ENCODE measurements around the gene MYL11. TPM values are rescaled to one million over a fixed set of nuclear protein-coding genes. Genes with fewer than 3 reads are reported as not detected.

Gene MYL11
- total RNA-seq = not detected in 2 replicates

GRCh38 chr16:30374538-30374937 lies at the start of gene MYL11:
MYL11 (plus strand) TSS chr16:30374802; CDS start chr16:30374858, 56 bp downstream.

GRCh38 chr16:30355144-30355953 lies 19.3 kb upstream of the MYL11 start, which contains the start of gene CD2BP2:
CD2BP2 (minus strand) TSS chr16:30355308; CDS start chr16:30354681, 627 bp downstream.

GRCh38 chr16:30370456-30371247 lies 4.0 kb upstream of the MYL11 start, which contains the start of gene TBC1D10B:
TBC1D10B (minus strand) TSS chr16:30370494; CDS start chr16:30370183, 311 bp downstream.

GRCh38 chr16:30382111-30382881 lies 7.7 kb downstream of the MYL11 start, which contains the start of gene SEPTIN1:
SEPTIN1 (minus strand) TSS chr16:30382561; CDS start chr16:30382542, 19 bp downstream.

GRCh38 chr16:30395155-30395991 lies 20.8 kb downstream of the MYL11 start, which contains the start of gene ZNF48:
ZNF48 (plus strand) TSS chr16:30395420; CDS start chr16:30395795, 375 bp downstream.

GRCh38 chr16:30407102-30407803 lies 32.7 kb downstream of the MYL11 start, which contains the start of gene ZNF771:
ZNF771 (plus strand) TSS chr16:30407606; CDS start chr16:30408054, 448 bp downstream.

Other genes starting within 250 kb of the MYL11 start
- 4.5 and 7.1 TPM in 2 replicates for gene CORO1A, start 191.2 kb upstream of the MYL11 start, total RNA-seq
- gene BOLA2B, start 181.1 kb upstream of the MYL11 start, total RNA-seq = 512 and 763 TPM in 2 replicates
- gene SLX1A, start 180.9 kb upstream of the MYL11 start, total RNA-seq = 31.9 and 47.6 TPM in 2 replicates
- gene SULT1A3, start 175.5 kb upstream of the MYL11 start, total RNA-seq = 9.0 and 26.8 TPM in 2 replicates
- gene NPIPB13, start 126.3 kb upstream of the MYL11 start, total RNA-seq = 0.10 and 0.27 TPM in 2 replicates
- 66.4 and 71.7 TPM in 2 replicates for gene CD2BP2, start 19.5 kb upstream of the MYL11 start, total RNA-seq
- gene TBC1D10B, start 4.3 kb upstream of the MYL11 start, total RNA-seq = 46.5 and 51.0 TPM in 2 replicates
- gene SEPTIN1, start 7.8 kb downstream of the MYL11 start, total RNA-seq = not detected in 2 replicates
- gene ZNF48, start 20.6 kb downstream of the MYL11 start, total RNA-seq = 4.4 and 4.8 TPM in 2 replicates
- 5.3 and 6.7 TPM in 2 replicates for gene ZNF771, start 32.8 kb downstream of the MYL11 start, total RNA-seq
- 70.2 and 71.6 TPM in 2 replicates for gene DCTPP1, start 55.2 kb downstream of the MYL11 start, total RNA-seq
- 28.8 and 31.7 TPM in 2 replicates for gene SEPHS2, start 71.1 kb downstream of the MYL11 start, total RNA-seq
- under 0.01 and 0.05 TPM in 2 replicates for gene ITGAL, start 97.9 kb downstream of the MYL11 start, total RNA-seq
- gene ZNF768, start 151.8 kb downstream of the MYL11 start, total RNA-seq = 23.7 and 25.4 TPM in 2 replicates
- gene ZNF747, start 160.1 kb downstream of the MYL11 start, total RNA-seq = 5.1 and 5.8 TPM in 2 replicates
- gene ZNF764, start 183.6 kb downstream of the MYL11 start, total RNA-seq = 6.9 TPM in 2 replicates
- 10.2 and 12.1 TPM in 2 replicates for gene ZNF688, start 196.9 kb downstream of the MYL11 start, total RNA-seq
- gene ZNF785, start 210.9 kb downstream of the MYL11 start, total RNA-seq = 4.8 and 5.2 TPM in 2 replicates
- gene ZNF689, start 235.6 kb downstream of the MYL11 start, total RNA-seq = 5.4 and 6.0 TPM in 2 replicates

All from mammary microvascular endothelial cell (primary cell).